Measurements from ENCODE around the gene PINLYP. TPM values are rescaled to one million over a fixed set of nuclear protein-coding genes. Genes with fewer than 3 reads are reported as not detected.

Gene PINLYP
- total RNA-seq, 6 donors from 2014 or later, result 1.8 to 9.4 (median 4.1) TPM

- Histone ChIP-seq H3K4me3 (no peak overlapping the region), H3K36me3 (peaks cover 14 to 78% (median 50%) of the 10 kb centered on the region in 4 donors), H3K9me3 (no peaks in the 10 kb centered on the region), H3K27ac (no peak overlapping the region), H3K4me1 (no peaks in the 10 kb centered on the region), H3K27me3 (no peaks in the 10 kb centered on the region)
- no peak for TF ChIP-seq POLR2A (IDR thresholded peaks at IDR 0.05)
- TF ChIP-seq CTCF (IDR thresholded peaks at IDR 0.05), result no peak
- TF ChIP-seq POLR2AphosphoS5 (IDR thresholded peaks at IDR 0.05), result no peak
- no peak for TF ChIP-seq EP300 (IDR thresholded peaks at IDR 0.05)
- DNase-seq (no peak), ATAC-seq (ENCODE audit: low FRiP score in 2 of 2) (no peak)
- WGBS, 2 donors, result 89 to 91% methylated on average over 2 of the region's 2 CpGs
Observed at GRCh38 chr19:43548706-43549105, 26.9 kb upstream of the PINLYP start.

- TF ChIP-seq EP300 (IDR thresholded peaks at IDR 0.05) (no peak), CTCF (IDR thresholded peaks at IDR 0.05) (no peak), POLR2A (IDR thresholded peaks at IDR 0.05) (no peak), POLR2AphosphoS5 (IDR thresholded peaks at IDR 0.05) (no peak)
- Histone ChIP-seq H3K9me3 (no peaks in the 10 kb centered on the region), H3K4me1 (no peaks in the 10 kb centered on the region), H3K27me3 (no peaks in the 10 kb centered on the region), H3K27ac (no peak overlapping the region), H3K36me3 (peaks cover 14 to 71% (median 37%) of the 10 kb centered on the region in 4 donors), H3K4me3 (no peak overlapping the region)
- peak in 1 of 2 donors; percentile 56 for DNase-seq
- ATAC-seq (ENCODE audit: low FRiP score in 2 of 2), result no peak
- 92 to 95% methylated on average over 23 of the region's 23 CpGs for WGBS, 2 donors
Observed at GRCh38 chr19:43551399-43552197, 24.0 kb upstream of the PINLYP start.

GRCh38 chr19:43552198-43552450, 23.5 kb upstream of the PINLYP start:
- TF ChIP-seq POLR2AphosphoS5 (IDR thresholded peaks at IDR 0.05), result no peak
- no peak for TF ChIP-seq EP300 (IDR thresholded peaks at IDR 0.05)
- no peak for TF ChIP-seq POLR2A (IDR thresholded peaks at IDR 0.05)
- no peak for TF ChIP-seq CTCF (IDR thresholded peaks at IDR 0.05)
- DNase-seq, result no peak
- WGBS, 2 donors, result 94 to 100% methylated on average over 2 to 3 of the region's 3 CpGs
- Histone ChIP-seq H3K4me3 (no peak overlapping the region), H3K27ac (no peak overlapping the region), H3K27me3 (no peaks in the 10 kb centered on the region), H3K36me3 (peaks cover 14 to 67% (median 37%) of the 10 kb centered on the region in 4 donors), H3K4me1 (no peaks in the 10 kb centered on the region), H3K9me3 (no peaks in the 10 kb centered on the region)
- ATAC-seq (ENCODE audit: low FRiP score in 2 of 2), result no peak

- no peak for DNase-seq
- WGBS, 2 donors, result 63 to 100% methylated on average over 1 to 3 of the region's 3 CpGs
- H3K27ac ChIP-seq, result no peak overlapping the region
- no peak overlapping the region for H3K4me3 ChIP-seq
- peaks cover 14 to 68% (median 37%) of the 10 kb centered on the region in 4 donors for H3K36me3 ChIP-seq
- TF ChIP-seq CTCF (IDR thresholded peaks at IDR 0.05) (no peak), POLR2A (IDR thresholded peaks at IDR 0.05) (no peak), POLR2AphosphoS5 (IDR thresholded peaks at IDR 0.05) (no peak), EP300 (IDR thresholded peaks at IDR 0.05) (no peak)
- H3K4me1 ChIP-seq, result no peaks in the 10 kb centered on the region
- H3K9me3 ChIP-seq, result no peaks in the 10 kb centered on the region
- no peak for ATAC-seq (ENCODE audit: low FRiP score in 2 of 2)
- H3K27me3 ChIP-seq, result no peaks in the 10 kb centered on the region
Observed at GRCh38 chr19:43552616-43553015, 23.0 kb upstream of the PINLYP start.

- TF ChIP-seq POLR2A (IDR thresholded peaks at IDR 0.05) (no peak), EP300 (IDR thresholded peaks at IDR 0.05) (no peak), CTCF (IDR thresholded peaks at IDR 0.05) (no peak), POLR2AphosphoS5 (IDR thresholded peaks at IDR 0.05) (no peak)
- ATAC-seq (ENCODE audit: low FRiP score in 2 of 2), result no peak
Observed at GRCh38 chr19:43553656-43554055, 21.9 kb upstream of the PINLYP start.

More at GRCh38 chr19:43553656-43554055, 21.9 kb upstream of the PINLYP start:
- H3K27ac ChIP-seq, result no peak overlapping the region
- H3K9me3 ChIP-seq, result no peaks in the 10 kb centered on the region
- WGBS, 2 donors, result 64% methylated on average over 4 of the region's 4 CpGs; no CpG with 5 or more reads in 1 of the 2 donors
- H3K36me3 ChIP-seq, result peaks cover 14 to 75% (median 37%) of the 10 kb centered on the region in 4 donors
- H3K4me3 ChIP-seq, result no peak overlapping the region
- no peaks in the 10 kb centered on the region for H3K27me3 ChIP-seq
- H3K4me1 ChIP-seq, result peaks cover 0 to 6% (median 0%) of the 10 kb centered on the region in 4 donors
- DNase-seq, result no peak
